PC-9 (cell line): Measurements from ENCODE around the gene MAP4K4. TPM values are rescaled to one million over a fixed set of nuclear protein-coding genes. Genes with fewer than 3 reads are reported as not detected.

Source experiments
- BruUV-seq: library from RNA; stranded (reverse); fragments of 400-500 nt; replicated peaks from 2 replicates; lab custom pipeline; 2021; lab: Mats Ljungman, UMichigan
- CTCF ChIA-PET: fragments of 300-600 bp; sonication (Branson Sonifier 250); formaldehyde crosslinking; loops from one replicate; lab custom pipeline; 2022; ENCODE audit warnings: antibody characterized with exemption; lab: Charles Lee
- POLR2A ChIA-PET: fragments of 300-600 bp; sonication (Branson Sonifier 250); formaldehyde crosslinking; loops from one replicate; lab custom pipeline; 2022; ENCODE audit warnings: antibody characterized with exemption; ENCODE audit not compliant: unreplicated experiment; lab: Charles Lee
- DNase-seq, 2 experiments: peaks; one replicate each; pipeline versions ENCODE4 v3.0.0 to v3.0.0-alpha.2; 2015 to 2022; ENCODE audit warnings: mixed read lengths in 1 of 2
- H2AFZ ChIP-seq: fragments of 200-600 bp; sonication (generic); 2 replicates; pipeline ENCODE4 v1.8.1; 2017; ENCODE audit warnings: antibody characterized with exemption
- H3F3A ChIP-seq: fragments of 200-600 bp; sonication (generic); 2 replicates; pipeline ENCODE4 v1.8.1; 2017; ENCODE audit warnings: antibody characterized with exemption, mild to moderate bottlenecking, low read depth; ENCODE audit not compliant: insufficient read depth
- H3K27ac ChIP-seq: fragments of 200-600 bp; sonication (generic); 2 replicates; pipeline ENCODE4 v1.6.1; 2016; ENCODE audit warnings: mixed run types
- H3K27me3 ChIP-seq: fragments of 200-600 bp; sonication (generic); 2 replicates; pipeline ENCODE4 v1.6.1; 2016; ENCODE audit warnings: low read depth, mixed run types; ENCODE audit not compliant: insufficient read depth
- H3K36me3 ChIP-seq: fragments of 200-600 bp; sonication (generic); 2 replicates; pipeline ENCODE4 v1.6.1; 2016; ENCODE audit warnings: low read depth, mixed run types
- H3K4me1 ChIP-seq: fragments of 200-600 bp; sonication (generic); replicated peaks from 2 replicates; pipeline ENCODE4 v1.6.1; 2016; ENCODE audit warnings: mixed run types; ENCODE audit not compliant: insufficient read depth
- H3K4me2 ChIP-seq: fragments of 200-600 bp; sonication (generic); 2 replicates; pipeline ENCODE4 v1.6.1; 2017; ENCODE audit warnings: mixed run types
- H3K4me3 ChIP-seq: fragments of 200-600 bp; sonication (generic); 2 replicates; pipeline ENCODE4 v1.6.1; 2016; ENCODE audit warnings: mixed run types
- H3K79me2 ChIP-seq: fragments of 200-600 bp; sonication (generic); 2 replicates; pipeline ENCODE4 v1.6.1; 2017; ENCODE audit warnings: low read depth, mixed run types
- H3K9me2 ChIP-seq: fragments of 200-600 bp; sonication (generic); 2 replicates; pipeline ENCODE4 v1.8.1; 2017; ENCODE audit warnings: mild to moderate bottlenecking; ENCODE audit not compliant: insufficient read depth
- H3K9me3 ChIP-seq: fragments of 200-600 bp; sonication (generic); 2 replicates; pipeline ENCODE4 v1.8.1; 2016; ENCODE audit warnings: low read depth; ENCODE audit not compliant: insufficient read depth
- H4K20me1 ChIP-seq: fragments of 200-600 bp; sonication (generic); 2 replicates; pipeline ENCODE4 v1.8.1; 2017; ENCODE audit not compliant: insufficient read depth
- EZH2 ChIP-seq: fragments of 200-600 bp; sonication (generic); IDR thresholded peaks from 2 replicates; pipeline ENCODE4 v1.8.0; 2017; ENCODE audit warnings: antibody characterized with exemption, low read depth
- intact Hi-C: fragments of 100-400 bp; cut with micrococcal nuclease; formaldehyde crosslinking; loops from one replicate; pipeline ENCODE4 v1.10.0; 2022; ENCODE audit not compliant: unreplicated experiment
- total RNA-seq: library from RNA; stranded (reverse); gene quantifications from 2 replicates; pipeline ENCODE4 v1.2.3, GENCODE V29; 2021
- TF ChIP-seq, protein P1 (sequence below): fragments of 200-600 bp; sonication (generic); conservative IDR thresholded peaks from 2 replicates; pipeline ENCODE4 v1.6.1; 2017; ENCODE audit warnings: mixed run types, antibody characterized with exemption, mild to moderate bottlenecking, moderate library complexity

MAP4K4 gene
- total RNA-seq, 1 experiment from 2014 or later = 129 TPM

DNA sequence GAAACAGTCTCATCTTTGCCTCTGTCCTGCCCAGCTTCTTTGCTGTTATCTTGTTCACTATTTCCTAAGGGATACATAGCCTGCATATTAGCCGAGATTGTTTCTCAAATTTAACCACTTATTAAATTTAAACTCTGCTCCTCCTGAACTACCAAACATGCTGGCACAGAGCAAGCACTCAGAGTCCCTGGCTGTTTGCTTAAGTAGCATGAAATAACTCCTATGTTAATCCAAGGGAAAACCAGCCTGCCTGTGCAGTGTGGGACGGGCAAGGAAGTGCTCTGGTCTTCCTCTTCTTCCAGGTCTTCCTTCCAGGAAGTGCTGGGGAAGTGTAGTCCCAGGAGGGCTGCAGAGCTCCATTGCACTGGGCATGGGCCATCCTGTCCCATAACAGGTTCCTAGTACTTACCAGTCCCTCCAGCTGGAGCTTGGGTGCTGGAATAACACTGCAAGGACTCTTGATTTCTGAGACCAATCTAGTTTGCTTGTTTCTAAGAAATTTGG, 198.4 kb downstream of the MAP4K4 start:
- TF ChIP-seq EZH2 = no peak
- TF ChIP-seq, protein P1, sequence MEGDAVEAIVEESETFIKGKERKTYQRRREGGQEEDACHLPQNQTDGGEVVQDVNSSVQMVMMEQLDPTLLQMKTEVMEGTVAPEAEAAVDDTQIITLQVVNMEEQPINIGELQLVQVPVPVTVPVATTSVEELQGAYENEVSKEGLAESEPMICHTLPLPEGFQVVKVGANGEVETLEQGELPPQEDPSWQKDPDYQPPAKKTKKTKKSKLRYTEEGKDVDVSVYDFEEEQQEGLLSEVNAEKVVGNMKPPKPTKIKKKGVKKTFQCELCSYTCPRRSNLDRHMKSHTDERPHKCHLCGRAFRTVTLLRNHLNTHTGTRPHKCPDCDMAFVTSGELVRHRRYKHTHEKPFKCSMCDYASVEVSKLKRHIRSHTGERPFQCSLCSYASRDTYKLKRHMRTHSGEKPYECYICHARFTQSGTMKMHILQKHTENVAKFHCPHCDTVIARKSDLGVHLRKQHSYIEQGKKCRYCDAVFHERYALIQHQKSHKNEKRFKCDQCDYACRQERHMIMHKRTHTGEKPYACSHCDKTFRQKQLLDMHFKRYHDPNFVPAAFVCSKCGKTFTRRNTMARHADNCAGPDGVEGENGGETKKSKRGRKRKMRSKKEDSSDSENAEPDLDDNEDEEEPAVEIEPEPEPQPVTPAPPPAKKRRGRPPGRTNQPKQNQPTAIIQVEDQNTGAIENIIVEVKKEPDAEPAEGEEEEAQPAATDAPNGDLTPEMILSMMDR = no peak
- H3K4me1 ChIP-seq = peaks cover 12% of the 10 kb centered on the region
- no peaks in the 10 kb centered on the region; the same call in 1 of the 2 replicates for H3K9me3 ChIP-seq
- H2AFZ ChIP-seq = no peak overlapping the region
- intact Hi-C loops = no loop called here
- H3K36me3 ChIP-seq = peaks cover 72% of the 10 kb centered on the region
- no peak overlapping the region for H3K4me3 ChIP-seq
- H4K20me1 ChIP-seq = peaks cover 5% of the 10 kb centered on the region; the same call in 1 of the 2 replicates
- POLR2A ChIA-PET = no interaction called here
- no peaks in the 10 kb centered on the region for H3K27me3 ChIP-seq
- CTCF ChIA-PET = no interaction called here
- H3K79me2 ChIP-seq = no peaks in the 10 kb centered on the region
- no peak overlapping the region for H3K4me2 ChIP-seq
- H3K9me2 ChIP-seq = no peaks in the 10 kb centered on the region
- no peaks in the 10 kb centered on the region for H3F3A ChIP-seq
- no TSS peak for BruUV-seq
- DNase-seq = no peak
- H3K27ac ChIP-seq = no peak overlapping the region

DNA sequence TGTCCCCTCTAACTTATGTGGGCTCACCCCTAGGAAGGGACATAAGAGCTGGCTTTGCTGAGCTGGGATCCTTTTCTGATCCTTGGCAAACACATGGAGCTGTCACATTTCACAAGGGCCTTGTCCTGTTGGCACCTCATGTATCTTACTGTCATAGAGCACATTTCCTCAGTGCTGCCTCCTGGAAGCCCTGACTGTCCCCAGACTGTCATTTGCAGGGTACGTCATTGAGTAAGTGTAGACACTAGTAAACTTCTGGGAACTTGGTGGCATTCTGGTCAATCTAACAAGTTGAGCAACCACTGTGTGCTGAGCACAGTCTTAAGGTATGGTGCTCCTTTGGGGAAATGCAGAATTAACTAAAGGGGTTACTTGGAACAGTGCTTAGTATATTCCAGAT, 199.8 kb downstream of the MAP4K4 start:
- Histone ChIP-seq H3K79me2 (no peaks in the 10 kb centered on the region), H3K4me3 (no peak overlapping the region), H3K4me2 (no peak overlapping the region), H3K9me2 (no peaks in the 10 kb centered on the region), H4K20me1 (peaks cover 2% of the 10 kb centered on the region; the same call in 1 of the 2 replicates), H3F3A (no peaks in the 10 kb centered on the region), H3K27ac (no peak overlapping the region), H3K27me3 (no peaks in the 10 kb centered on the region), H3K4me1 (peaks cover 12% of the 10 kb centered on the region), H3K9me3 (no peaks in the 10 kb centered on the region; the same call in 1 of the 2 replicates), H2AFZ (no peak overlapping the region), H3K36me3 (peaks cover 61% of the 10 kb centered on the region)
- DNase-seq = no peak
- POLR2A ChIA-PET = no interaction called here
- CTCF ChIA-PET = no interaction called here
- intact Hi-C loops = no loop called here
- TF ChIP-seq, protein P1 = no peak
- TF ChIP-seq EZH2 = no peak
- BruUV-seq = no TSS peak

DNA sequence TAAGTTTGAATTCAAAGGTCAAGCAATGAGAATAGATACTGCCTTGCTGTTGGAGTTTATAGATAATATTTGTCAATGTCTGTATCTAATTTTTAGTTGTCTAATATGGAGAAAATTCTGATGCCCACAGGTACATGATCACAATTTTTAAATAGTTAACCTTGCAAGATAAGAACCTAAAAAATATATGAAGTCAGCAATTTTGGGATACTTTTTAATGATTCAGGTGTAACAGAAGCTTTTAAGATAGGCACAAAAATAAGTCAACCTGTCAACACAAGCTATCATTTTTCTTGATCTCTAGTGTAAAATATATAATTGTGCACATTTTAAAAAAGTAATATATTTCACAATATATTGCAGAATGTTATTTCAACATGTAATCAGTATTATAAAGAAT, 201.8 kb downstream of the MAP4K4 start:
- Histone ChIP-seq H3F3A (0 out of 2 replicates have a peak, but pooled peaks cover 2% of the 10 kb centered on the region), H3K79me2 (no peaks in the 10 kb centered on the region), H2AFZ (no peak overlapping the region), H3K27me3 (no peaks in the 10 kb centered on the region), H3K27ac (no peak overlapping the region), H4K20me1 (no peaks in the 10 kb centered on the region), H3K9me2 (no peaks in the 10 kb centered on the region), H3K36me3 (peaks cover 41% of the 10 kb centered on the region), H3K4me1 (peaks cover 12% of the 10 kb centered on the region), H3K4me3 (no peak overlapping the region), H3K4me2 (0 out of 2 replicates have a peak overlapping the region, but pooled peaks have one; percentile 0), H3K9me3 (no peaks in the 10 kb centered on the region; the same call in 1 of the 2 replicates)
- intact Hi-C loops = no loop called here
- TF ChIP-seq EZH2 = no peak
- TF ChIP-seq, protein P1 = no peak
- no TSS peak for BruUV-seq
- CTCF ChIA-PET = no interaction called here
- no peak for DNase-seq
- POLR2A ChIA-PET = no interaction called here
